A549 (cell line): ENCODE results near the gene ANO10. TPM values are rescaled to one million over a fixed set of nuclear protein-coding genes. Genes with fewer than 3 reads are reported as not detected.

ENCODE experiments used
- ATAC-seq, 2 experiments: fragments of 200-7000 bp in 1 of 2; fragments of >200 bp in 1 of 2; cut with Nextera tagmentation in 1 of 2; cut with Tn5 transposase in 1 of 2; 3 replicates each; pipeline versions ENCODE4 v1.8.0 to v1.9.1; 2018 to 2020; ENCODE audit warnings: mild to moderate bottlenecking in 1 of 2, moderate library complexity in 1 of 2
- CTCF ChIA-PET: fragments of 300-600 bp; sonication (Branson Sonifier 250); formaldehyde crosslinking; extraction: SDS; loops from one replicate; lab custom pipeline; 2021; ENCODE audit warnings: antibody characterized with exemption, inconsistent platforms; lab: Yijun Ruan, JAX
- POLR2A ChIA-PET: fragments of 350-600 bp; formaldehyde crosslinking; extraction: SDS; loops from one replicate; lab custom pipeline; 2021; ENCODE audit warnings: antibody characterized with exemption, inconsistent platforms; lab: Yijun Ruan, JAX
- DNase-seq, 2 experiments: peaks; one replicate each; pipeline versions ENCODE4 v3.0.0 to v3.0.0-alpha.2; 2011 to 2016; ENCODE audit warnings: low read depth in 1 of 2, low spot score in 1 of 2
- FAIRE-seq: peaks from 2 replicates; lab custom pipeline; 2011; peaks lifted over from hg19 to GRCh38; lab: Jason Lieb, UNC
- H3K27ac ChIP-seq, 2 experiments: fragments of >200 bp; sonication (Bioruptor Twin); formaldehyde crosslinking; 3 replicates each; pipeline ENCODE4 v1.5.1; 2016 to 2017
- H3K4me1 ChIP-seq: fragments of >200 bp; sonication (Bioruptor Twin); formaldehyde crosslinking; 3 replicates; pipeline ENCODE4 v1.6.1; 2016
- H3K4me2 ChIP-seq: fragments of >200 bp; sonication (Bioruptor Twin); formaldehyde crosslinking; 3 replicates; pipeline ENCODE4 v1.6.1; 2016
- H3K4me3 ChIP-seq: fragments of >200 bp; sonication (Bioruptor Twin); formaldehyde crosslinking; 3 replicates; pipeline ENCODE4 v1.5.1; 2016
- H3K9me3 ChIP-seq: fragments of >200 bp; sonication (Bioruptor Twin); formaldehyde crosslinking; 3 replicates; pipeline ENCODE4 v1.6.1; 2016
- BHLHE40 ChIP-seq: IDR thresholded peaks from 2 replicates; pipeline ENCODE4 v1.6.1; 2012; ENCODE audit warnings: low read depth, low read length, inconsistent platforms
- CBX2 ChIP-seq: fragments of 200-600 bp; sonication (generic); IDR thresholded peaks from 2 replicates; pipeline ENCODE4 v1.6.1; 2016; ENCODE audit warnings: low read depth, mild to moderate bottlenecking, borderline replicate concordance
- CBX8 ChIP-seq: fragments of 200-600 bp; sonication (generic); IDR thresholded peaks from 2 replicates; pipeline ENCODE4 v1.6.1; 2016
- CHD2 ChIP-seq: fragments of 150-350 bp; IDR thresholded peaks from 2 replicates; pipeline ENCODE4 v1.6.1; 2014; ENCODE audit warnings: low read length; ENCODE audit not compliant: partially characterized antibody
- E2F6 ChIP-seq: IDR thresholded peaks from 2 replicates; pipeline ENCODE4 v1.6.1; 2012; ENCODE audit warnings: low read depth, borderline replicate concordance
- EHMT2 ChIP-seq: fragments of 200-600 bp; sonication (generic); IDR thresholded peaks from 2 replicates; pipeline ENCODE4 v1.6.1; 2016; ENCODE audit warnings: antibody characterized with exemption, low read depth, mild to moderate bottlenecking, moderate library complexity
- EP300 ChIP-seq, 2 experiments: fragments of >200 bp; sonication (Bioruptor Twin); formaldehyde crosslinking; IDR thresholded peaks; 2 replicates in 1 of 2; 3 replicates in 1 of 2; pipeline ENCODE4 v1.6.1; 2016 to 2017
- FOXS1 ChIP-seq: fragments of 250-450 bp; sonication (Bioruptor Pico); IDR thresholded peaks from 2 replicates; pipeline ENCODE4 v1.5.0; 2020; ENCODE audit warnings: mild to moderate bottlenecking, moderate library complexity
- HDAC2 ChIP-seq: fragments of 200-600 bp; sonication (generic); IDR thresholded peaks from 2 replicates; pipeline ENCODE4 v1.6.1; 2016
- HEYL ChIP-seq: fragments of 250-450 bp; sonication (Bioruptor Pico); IDR thresholded peaks from 2 replicates; pipeline ENCODE4 v1.8.0; 2021; ENCODE audit warnings: mild to moderate bottlenecking, moderate library complexity
- HOXA7 ChIP-seq: fragments of 250-450 bp; sonication (Bioruptor Pico); IDR thresholded peaks from 2 replicates; pipeline ENCODE4 v1.5.0; 2020; ENCODE audit warnings: mild to moderate bottlenecking, moderate library complexity
- HOXB5 ChIP-seq: fragments of 250-450 bp; sonication (Bioruptor Pico); IDR thresholded peaks from 2 replicates; pipeline ENCODE4 v1.5.0; 2020; ENCODE audit warnings: mild to moderate bottlenecking, moderate library complexity
- JUN ChIP-seq, 2 experiments: fragments of >200 bp; sonication (Bioruptor Twin); formaldehyde crosslinking; IDR thresholded peaks; 2 replicates in 1 of 2; 3 replicates in 1 of 2; pipeline ENCODE4 v1.6.1; 2016 to 2017
- JUNB ChIP-seq: fragments of >200 bp; sonication (Bioruptor Twin); formaldehyde crosslinking; IDR thresholded peaks from 2 replicates; pipeline ENCODE4 v1.6.1; 2016
- MAFK ChIP-seq: fragments of 450-650 bp; IDR thresholded peaks from 2 replicates; pipeline ENCODE4 v1.6.1; 2014; ENCODE audit not compliant: partially characterized antibody
- MAZ ChIP-seq: fragments of 150-350 bp; IDR thresholded peaks from 2 replicates; pipeline ENCODE4 v1.6.1; 2014; ENCODE audit warnings: antibody characterized with exemption, low read depth, low read length, borderline replicate concordance
- MYC ChIP-seq: IDR thresholded peaks from 2 replicates; pipeline ENCODE4 v1.6.1; 2012; ENCODE audit warnings: mild to moderate bottlenecking, inconsistent platforms, low read length, improper control_type of control experiment, borderline replicate concordance
- NPAS2 ChIP-seq: fragments of 250-450 bp; sonication (Bioruptor Pico); IDR thresholded peaks from 2 replicates; pipeline ENCODE4 v1.8.0; 2022; ENCODE audit warnings: mild to moderate bottlenecking, moderate library complexity, borderline replicate concordance
- PHF8 ChIP-seq: fragments of 200-600 bp; sonication (generic); IDR thresholded peaks from 2 replicates; pipeline ENCODE4 v1.6.1; 2016; ENCODE audit warnings: low read depth, mild to moderate bottlenecking, antibody characterized with exemption, moderate library complexity, borderline replicate concordance
- POLR2A ChIP-seq: IDR thresholded peaks from 2 replicates; pipeline ENCODE4 v1.6.1; 2012; ENCODE audit warnings: mild to moderate bottlenecking, low read length
- RAD21 ChIP-seq, 2 experiments: fragments of >200 bp in 1 of 2; sonication (Bioruptor Twin) in 1 of 2; formaldehyde crosslinking in 1 of 2; IDR thresholded peaks in 1 of 2; conservative IDR thresholded peaks in 1 of 2; 2 replicates in 1 of 2; 3 replicates in 1 of 2; pipeline ENCODE4 v1.6.1; 2012 to 2018; ENCODE audit warnings: inconsistent platforms in 1 of 2
- RFX5 ChIP-seq: fragments of 450-650 bp; IDR thresholded peaks from 2 replicates; pipeline ENCODE4 v1.7.1; 2014; ENCODE audit warnings: antibody characterized with exemption, mild to moderate bottlenecking, moderate library complexity
- SREBF2 ChIP-seq: fragments of 450-650 bp; IDR thresholded peaks from 2 replicates; pipeline ENCODE4 v1.6.1; 2014; ENCODE audit warnings: mild to moderate bottlenecking, moderate library complexity
- TP53 ChIP-seq: fragments of 250-450 bp; sonication (Bioruptor Pico); IDR thresholded peaks from 2 replicates; pipeline ENCODE4 v1.5.0; 2021; ENCODE audit warnings: mild to moderate bottlenecking, moderate library complexity
- ZC3H11A ChIP-seq: fragments of 450-650 bp; IDR thresholded peaks from 2 replicates; pipeline ENCODE4 v1.6.1; 2014; ENCODE audit warnings: antibody characterized with exemption, mild to moderate bottlenecking
- ZFP36 ChIP-seq: fragments of 450-650 bp; IDR thresholded peaks from 2 replicates; pipeline ENCODE4 v1.6.1; 2014; ENCODE audit warnings: borderline replicate concordance; ENCODE audit not compliant: partially characterized antibody
- ZNF302 ChIP-seq: fragments of 250-450 bp; sonication (Bioruptor Pico); IDR thresholded peaks from 2 replicates; pipeline ENCODE4 v1.9.0; 2021; ENCODE audit warnings: inconsistent platforms, mild to moderate bottlenecking, moderate library complexity
- WGBS: methylation state at CpG from one replicate; pipeline ENCODE4 v1.1.6; 2017; ENCODE audit errors: missing lambda C conversion rate; 5-methylcytosine and 5-hydroxymethylcytosine counted together
- polyA plus RNA-seq, 4 experiments: library from polyadenylated mRNA; depleted of rRNA in 3 of 4; stranded (reverse); fragments of >200 nt; fragmentation: RNase III in 1 of 4; extraction: RNeasy Plus Mini Kit Qiagen cat#74134 plus additional on column Dnase treatment in 1 of 4; gene quantifications; 2 replicates in 3 of 4; 3 replicates in 1 of 4; pipeline ENCODE4 v1.2.3, GENCODE V29; 2011 to 2017
- TF ChIP-seq, protein P1 (sequence below): fragments of 150-350 bp; IDR thresholded peaks from 2 replicates; pipeline ENCODE4 v1.6.1; 2014; ENCODE audit warnings: low read depth, mild to moderate bottlenecking, low read length

Gene ANO10
- polyA plus RNA-seq, 2 of the 4 experiments (the other 2 are of a cell fraction) = 20.0 to 22.8 TPM

- 94% methylated on average over 3 of the region's 9 CpGs for WGBS
- ChIA-PET POLR2A (no interaction called here), CTCF (no interaction called here)
- Histone ChIP-seq H3K4me3 (no peak overlapping the region), H3K4me1 (no peaks in the 10 kb centered on the region), H3K9me3 (no peaks in the 10 kb centered on the region), H3K4me2 (no peak overlapping the region), H3K27ac (no peak overlapping the region)
- no peak for ATAC-seq
- TF ChIP-seq E2F6 (no peak), JUN (IDR thresholded peaks at IDR 0.05) (no peak), FOXS1 (CRISPR knock-in tag) (no peak), JUNB (no peak), PHF8 (no peak), RAD21 (conservative IDR thresholded peaks at IDR 0.05 in 1 of 2, IDR thresholded peaks at IDR 0.05 in 1 of 2) (no peak), HOXB5 (CRISPR knock-in tag) (no peak), ZC3H11A (no peak), MYC (no peak), ZFP36 (no peak), NPAS2 (no peak), MAFK (no peak), CBX2 (no peak), HEYL (CRISPR knock-in tag) (no peak), HDAC2 (no peak), MAZ (no peak), TP53 (no peak), EP300 (IDR thresholded peaks at IDR 0.05) (no peak)
- TF ChIP-seq, protein P1, sequence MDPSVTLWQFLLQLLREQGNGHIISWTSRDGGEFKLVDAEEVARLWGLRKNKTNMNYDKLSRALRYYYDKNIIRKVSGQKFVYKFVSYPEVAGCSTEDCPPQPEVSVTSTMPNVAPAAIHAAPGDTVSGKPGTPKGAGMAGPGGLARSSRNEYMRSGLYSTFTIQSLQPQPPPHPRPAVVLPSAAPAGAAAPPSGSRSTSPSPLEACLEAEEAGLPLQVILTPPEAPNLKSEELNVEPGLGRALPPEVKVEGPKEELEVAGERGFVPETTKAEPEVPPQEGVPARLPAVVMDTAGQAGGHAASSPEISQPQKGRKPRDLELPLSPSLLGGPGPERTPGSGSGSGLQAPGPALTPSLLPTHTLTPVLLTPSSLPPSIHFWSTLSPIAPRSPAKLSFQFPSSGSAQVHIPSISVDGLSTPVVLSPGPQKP = no peak
- TF ChIP-seq, all 56 proteins: peak for 0
- FAIRE-seq (no peak), DNase-seq (no peak)
Observed at GRCh38 chr3:43366885-43367284, 254.9 kb downstream of the ANO10 start.

DNA sequence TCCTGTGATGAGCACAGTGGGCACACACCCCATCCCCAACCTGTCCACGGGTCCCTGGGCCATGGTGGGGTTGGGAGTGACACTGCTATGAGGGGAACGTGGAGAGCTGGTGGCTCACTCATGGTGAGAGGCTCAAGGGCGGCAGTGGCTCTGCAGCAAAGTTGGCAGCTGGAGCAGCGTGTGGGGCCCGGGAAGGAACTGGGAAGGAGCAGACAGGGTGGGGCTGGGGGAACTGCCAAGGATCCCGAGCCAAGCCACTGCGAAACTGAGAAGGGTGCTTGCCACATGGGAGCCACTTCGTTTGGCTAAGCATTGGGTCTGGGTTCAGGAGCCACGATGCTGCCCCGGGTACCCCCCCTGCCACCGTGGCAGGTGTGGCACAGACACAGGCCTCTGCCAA lies 255.3 kb downstream of the ANO10 start:
- no peak for FAIRE-seq
- CTCF ChIA-PET = no interaction called here
- POLR2A ChIA-PET = no interaction called here
- no peak for DNase-seq
- TF ChIP-seq HOXA7 (no peak), EHMT2 (no peak), POLR2A (no peak), BHLHE40 (no peak), CBX8 (no peak)
- Histone ChIP-seq H3K4me3 (no peak overlapping the region), H3K4me2 (no peak overlapping the region), H3K27ac (no peak overlapping the region), H3K9me3 (no peaks in the 10 kb centered on the region), H3K4me1 (no peaks in the 10 kb centered on the region)
- 80% methylated on average over 7 of the region's 11 CpGs for WGBS
- no peak for ATAC-seq

DNA sequence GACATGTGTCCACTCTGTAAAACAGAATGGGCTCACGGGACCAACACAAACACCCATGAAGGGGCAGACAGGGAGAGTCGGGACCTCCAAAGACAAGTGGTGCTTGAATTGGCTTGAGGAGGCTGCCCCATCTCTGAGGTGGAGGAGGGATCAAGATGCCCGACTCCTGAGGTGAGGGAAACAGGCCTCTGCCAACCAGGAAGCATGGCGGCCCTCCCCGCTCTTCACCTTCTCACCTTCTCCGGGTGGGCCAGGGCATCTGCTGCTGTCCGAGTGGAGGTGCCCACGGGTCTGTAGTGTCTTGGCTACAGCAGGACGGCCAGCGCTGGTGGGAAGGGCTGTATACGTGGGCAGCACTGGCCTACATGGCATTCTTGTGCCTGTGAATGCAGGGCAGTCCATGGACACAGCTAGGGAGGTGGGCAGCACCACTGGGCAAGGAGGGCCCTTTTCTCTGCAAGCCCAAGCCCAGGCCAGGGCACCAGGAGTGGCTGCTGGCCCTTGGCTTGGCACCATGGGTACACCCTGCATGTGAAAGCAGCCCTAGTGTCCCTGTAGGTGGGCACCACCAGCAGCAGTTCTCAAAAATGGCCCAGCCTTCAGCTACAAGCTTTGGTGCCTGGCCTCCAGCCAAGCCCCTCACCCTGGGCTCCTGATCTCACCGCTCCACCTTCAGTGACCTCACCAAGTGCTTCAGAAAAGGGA lies 256.1 kb downstream of the ANO10 start:
- H3K4me1 ChIP-seq = no peaks in the 10 kb centered on the region
- H3K4me3 ChIP-seq = no peak overlapping the region
- no peak for ATAC-seq
- no peak overlapping the region for H3K27ac ChIP-seq
- FAIRE-seq = no peak
- ChIA-PET POLR2A (no interaction called here), CTCF (no interaction called here)
- WGBS = 84% methylated on average over 9 of the region's 12 CpGs
- H3K4me2 ChIP-seq = no peak overlapping the region
- no peaks in the 10 kb centered on the region for H3K9me3 ChIP-seq
- no peak for DNase-seq
- no peak for TF ChIP-seq CHD2
- no peak for TF ChIP-seq ZC3H11A
- TF ChIP-seq SREBF2 = no peak
- no peak for TF ChIP-seq ZNF302 (CRISPR knock-in tag)
- no peak for TF ChIP-seq RFX5
